OCI-LY3 (cell line): ENCODE results near the gene HMCN1.

Source experiments
- H2AFZ ChIP-seq: fragments of 200-600, 300-600 bp; shearing (Covaris generic); 2 replicates; pipeline ENCODE4 v1.6.0; 2014; ENCODE audit warnings: antibody characterized with exemption, low read depth, low read length
- H3K27ac ChIP-seq: fragments of 200-600, 300-600 bp; sonication (generic); 2 replicates; pipeline ENCODE4 v1.5.1; 2014; ENCODE audit warnings: mild to moderate bottlenecking, low read length, moderate library complexity, mixed read lengths
- H3K27me3 ChIP-seq: fragments of 200-600, 300-600 bp; sonication (generic); 2 replicates; pipeline ENCODE4 v1.6.1; 2014; ENCODE audit warnings: low read depth, low read length, mixed read lengths
- H3K36me3 ChIP-seq: fragments of 200-600, 300-600 bp; sonication (generic); replicated peaks from 2 replicates; pipeline ENCODE3; 2014; ENCODE audit warnings: low read depth, low read length, mixed read lengths
- H3K4me1 ChIP-seq: fragments of 300-600, 200-600 bp; sonication (generic); 2 replicates; pipeline ENCODE4 v1.6.1; 2014; ENCODE audit warnings: low read length, mixed read lengths
- H3K4me2 ChIP-seq: fragments of 200-600, 300-600 bp; sonication (generic); 2 replicates; pipeline ENCODE4 v1.6.1; 2014; ENCODE audit warnings: low read length, mixed read lengths
- H3K4me3 ChIP-seq: fragments of 300-600, 200-600 bp; sonication (generic); 2 replicates; pipeline ENCODE4 v1.5.1; 2014; ENCODE audit warnings: antibody characterized with exemption, mild to moderate bottlenecking, low read length, moderate library complexity
- H3K79me2 ChIP-seq: fragments of 300-600, 200-600 bp; shearing (Covaris generic); 2 replicates; pipeline ENCODE4 v1.6.1; 2014; ENCODE audit warnings: mild to moderate bottlenecking, low read length, mixed read lengths
- H3K9ac ChIP-seq: fragments of 300-600, 200-600 bp; shearing (Covaris generic); 2 replicates; pipeline ENCODE4 v1.6.0; 2014; ENCODE audit warnings: mild to moderate bottlenecking, low read length, moderate library complexity
- H3K9me3 ChIP-seq: fragments of 200-600, 300-600 bp; shearing (Covaris generic); 2 replicates; pipeline ENCODE4 v1.6.1; 2014; ENCODE audit warnings: low read length, mixed read lengths; ENCODE audit not compliant: insufficient read depth
- H4K20me1 ChIP-seq: fragments of 200-600, 300-600 bp; sonication (generic); 2 replicates; pipeline ENCODE4 v1.6.1; 2016; ENCODE audit warnings: low read length, mixed read lengths; ENCODE audit not compliant: insufficient read depth
- EZH2phosphoT487 ChIP-seq: fragments of 200-600 bp; shearing (Covaris generic); IDR thresholded peaks from 2 replicates; pipeline ENCODE4 v1.6.1; 2018; ENCODE audit warnings: antibody characterized with exemption, mixed run types, low read depth
- TF ChIP-seq, protein P1 (sequence below): fragments of 200-600, 300-600 bp; sonication (generic); IDR thresholded peaks from 2 replicates; pipeline ENCODE4 v1.5.1; 2014; ENCODE audit warnings: antibody characterized with exemption, low read length, low read depth

HMCN1 gene

DNA sequence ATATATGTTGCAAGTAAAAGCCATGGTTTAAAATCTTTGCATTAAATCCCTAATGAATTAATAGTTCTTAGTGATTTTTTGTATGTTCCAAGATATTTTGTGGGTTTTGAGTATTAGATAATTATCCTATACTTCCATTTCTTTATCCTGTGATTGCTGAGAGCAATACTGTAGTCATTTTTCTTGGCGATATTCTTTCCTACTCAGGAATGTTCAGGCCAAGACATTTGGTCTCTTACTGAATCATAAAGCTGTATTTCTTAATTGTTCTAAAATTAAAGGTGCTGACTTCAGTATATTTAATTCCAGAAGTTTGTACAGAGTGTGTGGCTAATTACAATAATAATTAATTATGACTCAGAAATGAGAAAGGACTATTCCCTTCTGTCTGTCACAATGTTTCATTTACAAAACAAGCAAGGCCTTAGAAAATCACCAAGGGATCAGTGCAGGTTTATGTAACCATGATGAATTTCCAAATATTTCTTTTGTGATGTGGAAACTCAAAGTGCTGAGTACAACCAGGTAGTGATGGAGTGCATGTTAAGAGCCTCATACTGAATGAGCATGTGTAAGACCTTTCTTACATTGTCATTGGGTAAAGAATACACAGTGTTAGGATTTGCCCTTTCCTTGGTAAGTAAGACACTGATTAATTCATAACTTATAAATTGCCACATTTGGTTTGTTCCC lies 161.2 kb downstream of the HMCN1 start:
- no peaks in the 10 kb centered on the region for H3K79me2 ChIP-seq

DNA sequence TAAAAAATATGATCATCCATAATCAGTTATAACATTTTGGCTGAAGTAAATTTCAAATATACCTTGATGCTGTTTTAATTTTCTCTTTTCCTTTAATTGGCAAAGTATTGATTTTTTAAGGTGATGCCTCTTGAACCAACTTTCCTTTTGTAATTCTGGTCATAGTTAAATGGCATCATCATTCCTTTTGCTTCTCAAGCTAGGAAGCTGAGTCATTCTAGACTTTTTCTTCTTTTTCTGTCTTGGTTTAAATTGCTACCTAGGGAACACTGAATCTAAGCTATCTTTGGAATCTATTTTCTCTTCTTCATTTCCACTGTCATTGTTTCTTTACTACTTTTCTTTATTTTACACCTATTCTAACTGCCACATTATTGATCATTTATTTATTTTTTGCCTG lies 162.7 kb downstream of the HMCN1 start:
- Histone ChIP-seq H3K4me2 (no peak overlapping the region), H3K79me2 (no peaks in the 10 kb centered on the region), H3K27ac (no peak overlapping the region), H3K4me3 (no peak overlapping the region), H3K36me3 (no peaks in the 10 kb centered on the region), H3K4me1 (no peaks in the 10 kb centered on the region), H3K27me3 (no peaks in the 10 kb centered on the region), H4K20me1 (no peaks in the 10 kb centered on the region), H3K9me3 (no peaks in the 10 kb centered on the region), H2AFZ (no peak overlapping the region), H3K9ac (no peak overlapping the region)
- TF ChIP-seq, protein P1, sequence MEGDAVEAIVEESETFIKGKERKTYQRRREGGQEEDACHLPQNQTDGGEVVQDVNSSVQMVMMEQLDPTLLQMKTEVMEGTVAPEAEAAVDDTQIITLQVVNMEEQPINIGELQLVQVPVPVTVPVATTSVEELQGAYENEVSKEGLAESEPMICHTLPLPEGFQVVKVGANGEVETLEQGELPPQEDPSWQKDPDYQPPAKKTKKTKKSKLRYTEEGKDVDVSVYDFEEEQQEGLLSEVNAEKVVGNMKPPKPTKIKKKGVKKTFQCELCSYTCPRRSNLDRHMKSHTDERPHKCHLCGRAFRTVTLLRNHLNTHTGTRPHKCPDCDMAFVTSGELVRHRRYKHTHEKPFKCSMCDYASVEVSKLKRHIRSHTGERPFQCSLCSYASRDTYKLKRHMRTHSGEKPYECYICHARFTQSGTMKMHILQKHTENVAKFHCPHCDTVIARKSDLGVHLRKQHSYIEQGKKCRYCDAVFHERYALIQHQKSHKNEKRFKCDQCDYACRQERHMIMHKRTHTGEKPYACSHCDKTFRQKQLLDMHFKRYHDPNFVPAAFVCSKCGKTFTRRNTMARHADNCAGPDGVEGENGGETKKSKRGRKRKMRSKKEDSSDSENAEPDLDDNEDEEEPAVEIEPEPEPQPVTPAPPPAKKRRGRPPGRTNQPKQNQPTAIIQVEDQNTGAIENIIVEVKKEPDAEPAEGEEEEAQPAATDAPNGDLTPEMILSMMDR: no peak
- no peak for TF ChIP-seq EZH2phosphoT487

More for the DNA sequence above, 161.2 kb downstream of the HMCN1 start:
- Histone ChIP-seq H3K4me1 (no peaks in the 10 kb centered on the region), H3K27me3 (no peaks in the 10 kb centered on the region), H3K4me3 (no peak overlapping the region), H3K27ac (no peak overlapping the region), H3K4me2 (no peak overlapping the region), H4K20me1 (no peaks in the 10 kb centered on the region), H3K9me3 (no peaks in the 10 kb centered on the region), H3K9ac (no peak overlapping the region), H3K36me3 (no peaks in the 10 kb centered on the region), H2AFZ (no peak overlapping the region)
- TF ChIP-seq, protein P1: no peak
- no peak for TF ChIP-seq EZH2phosphoT487

DNA sequence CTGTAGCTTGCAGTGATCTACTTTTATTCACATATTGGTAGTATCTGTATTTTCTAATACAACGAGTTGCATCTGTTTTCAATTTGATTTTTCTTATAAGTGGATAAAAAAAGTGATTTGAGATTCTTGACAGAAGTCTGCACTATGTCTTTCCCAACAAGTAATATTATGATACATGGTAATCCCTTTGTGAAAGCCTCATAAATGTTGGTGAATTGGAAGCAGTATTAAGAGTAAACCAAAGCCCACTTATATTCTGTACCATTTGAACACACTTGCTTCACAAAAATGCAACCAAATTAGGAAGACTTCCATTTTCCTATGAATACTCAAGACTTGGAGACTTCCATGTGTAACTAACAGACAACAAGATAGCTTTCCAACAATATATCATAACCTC lies 172.0 kb downstream of the HMCN1 start:
- Histone ChIP-seq H3K9me3 (no peaks in the 10 kb centered on the region), H3K36me3 (no peaks in the 10 kb centered on the region), H3K4me1 (no peaks in the 10 kb centered on the region), H3K4me2 (no peak overlapping the region), H3K4me3 (no peak overlapping the region), H3K27ac (no peak overlapping the region), H3K27me3 (0 out of 2 replicates have a peak, but pooled peaks cover 5% of the 10 kb centered on the region), H3K79me2 (no peaks in the 10 kb centered on the region), H3K9ac (no peak overlapping the region), H2AFZ (no peak overlapping the region), H4K20me1 (no peaks in the 10 kb centered on the region)
- no peak for TF ChIP-seq EZH2phosphoT487
- TF ChIP-seq, protein P1: no peak

DNA sequence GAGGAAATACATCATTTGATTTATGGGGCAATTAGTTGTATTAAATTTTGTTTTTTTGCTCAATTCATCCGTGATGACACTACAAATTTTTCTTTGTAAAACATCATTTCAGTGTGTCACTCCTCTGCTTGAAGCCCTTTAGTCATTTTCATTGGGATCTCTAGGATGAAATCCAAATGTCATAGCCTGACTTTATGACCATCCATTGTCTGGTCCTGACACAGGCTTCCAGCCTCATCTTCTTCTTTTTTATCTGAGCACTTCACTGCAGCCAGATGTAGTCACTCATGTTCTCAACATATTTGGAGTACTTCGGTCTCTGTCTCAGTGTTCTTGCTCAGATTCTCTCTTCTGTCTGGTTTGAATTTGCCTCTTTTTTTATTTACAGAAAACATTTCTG lies 173.1 kb downstream of the HMCN1 start:
- Histone ChIP-seq H2AFZ (no peak overlapping the region), H3K27ac (no peak overlapping the region), H3K4me2 (no peak overlapping the region), H3K36me3 (no peaks in the 10 kb centered on the region), H3K4me1 (no peaks in the 10 kb centered on the region), H3K9ac (no peak overlapping the region), H4K20me1 (no peaks in the 10 kb centered on the region), H3K9me3 (no peaks in the 10 kb centered on the region), H3K27me3 (0 out of 2 replicates have a peak, but pooled peaks cover 5% of the 10 kb centered on the region), H3K79me2 (no peaks in the 10 kb centered on the region), H3K4me3 (no peak overlapping the region)
- TF ChIP-seq, protein P1: no peak
- no peak for TF ChIP-seq EZH2phosphoT487
